ENCODE data around the gene LRMDA.
A peak's percentile ranks its signal among the peaks of the same experiment; 100 is the strongest.

Gene LRMDA

GRCh38 chr10:75449382-75450074 lies 18.1 kb downstream of the LRMDA start:
- no peak for DNase-seq

- DNase-seq = no peak
Measured at GRCh38 chr10:75450075-75450445, 18.6 kb downstream of the LRMDA start.

- DNase-seq = no peak
Measured at GRCh38 chr10:75450644-75451640, 19.5 kb downstream of the LRMDA start.

- no peak for DNase-seq
Measured at GRCh38 chr10:75451831-75452230, 20.4 kb downstream of the LRMDA start.

GRCh38 chr10:75452997-75453396 lies 21.6 kb downstream of the LRMDA start:
- DNase-seq = no peak

- DNase-seq = no peak
Measured at GRCh38 chr10:75456122-75456521, 24.7 kb downstream of the LRMDA start.

- no peak for DNase-seq
Measured at GRCh38 chr10:75460059-75460458, 28.6 kb downstream of the LRMDA start.

- no peak for DNase-seq
Measured at GRCh38 chr10:75461672-75462649, 30.5 kb downstream of the LRMDA start.

GRCh38 chr10:75462865-75463264 lies 31.4 kb downstream of the LRMDA start:
- no peak for DNase-seq

- no peak for DNase-seq
Measured at GRCh38 chr10:75464478-75465449, 33.3 kb downstream of the LRMDA start.

- no peak for DNase-seq
Measured at GRCh38 chr10:75465450-75465827, 34.0 kb downstream of the LRMDA start.

GRCh38 chr10:75466001-75466400 lies 34.6 kb downstream of the LRMDA start:
- DNase-seq = no peak

- no peak for DNase-seq
Measured at GRCh38 chr10:75466886-75467285, 35.5 kb downstream of the LRMDA start.

GRCh38 chr10:75468612-75469005 lies 37.2 kb downstream of the LRMDA start:
- DNase-seq = no peak

GRCh38 chr10:75469006-75469616 lies 37.7 kb downstream of the LRMDA start:
- DNase-seq = peak; percentile 89 to 93

GRCh38 chr10:75470901-75471300 lies 39.5 kb downstream of the LRMDA start:
- no peak for DNase-seq

- DNase-seq = no peak
Measured at GRCh38 chr10:75472685-75473084, 41.3 kb downstream of the LRMDA start.

GRCh38 chr10:75474106-75474505 lies 42.7 kb downstream of the LRMDA start:
- DNase-seq = no peak

- no peak for DNase-seq
Measured at GRCh38 chr10:75475460-75476182, 44.2 kb downstream of the LRMDA start.

GRCh38 chr10:75476569-75476968 lies 45.1 kb downstream of the LRMDA start:
- no peak for DNase-seq
